Lower leg skin (tissue), 4 donors: Measurements from ENCODE around the gene C9orf85. TPM values are rescaled to one million over a fixed set of nuclear protein-coding genes. Genes with fewer than 3 reads are reported as not detected.
"Not testable (repeated sequence)": the region's sequence is repeated elsewhere in the genome, so short reads cannot be mapped to it uniquely, and the experiment has no call there.

Experiments used
- DNase-seq, 2 donors: peaks; one replicate each; pipeline ENCODE4 v3.0.0-alpha.2; 2019; ENCODE audit warnings: low spot score in 2 of 2
- H3K4me3 ChIP-seq: fragments of 200-600 bp; sonication (generic); 2 replicates; pipeline ENCODE4 v1.5.1; 2017; ENCODE audit warnings: mild to moderate bottlenecking, low read depth; ENCODE audit not compliant: poor library complexity, severe bottlenecking
- CTCF ChIP-seq, 3 donors: fragments of 450-650 bp; IDR thresholded peaks; one replicate each; pipeline ENCODE4 v1.5.1; 2016; ENCODE audit warnings: antibody characterized with exemption in 3 of 3, mild to moderate bottlenecking in 3 of 3, moderate library complexity in 2 of 3
- POLR2A ChIP-seq, 2 donors: fragments of 450-650 bp; IDR thresholded peaks; one replicate each; pipeline ENCODE4 v1.6.1; 2016 to 2017; ENCODE audit warnings: antibody characterized with exemption in 2 of 2, mild to moderate bottlenecking in 1 of 2, moderate library complexity in 1 of 2
- WGBS, 2 donors: methylation state at CpG; one replicate each; pipeline ENCODE4 v1.1.5; 2018; 5-methylcytosine and 5-hydroxymethylcytosine counted together
- intact Hi-C: fragments of 100-400 bp; cut with DNase I; formaldehyde crosslinking; loops from one replicate; pipeline ENCODE4 v1.15.0; 2023; ENCODE audit warnings: low total_unique reads
- total RNA-seq, 4 donors: library from RNA; depleted of rRNA; stranded (reverse); fragments of >200 nt; gene quantifications; one replicate each; pipeline ENCODE4 v1.1.0, GENCODE V29; 2016

The C9orf85 gene
- total RNA-seq, 4 donors from 2014 or later, result 7.9 to 17.3 (median 11.5) TPM

- intact Hi-C loops, result no loop called here
- WGBS, 2 donors, result 47 to 61% methylated on average over 1 of the region's 1 CpG
- no peak for DNase-seq
These were observed 44.0 kb downstream of the C9orf85 start for GRCh38 chr9:71955300-71955915.

GRCh38 chr9:71962328-71962727 is 50.9 kb downstream of the C9orf85 start:
- intact Hi-C loops, result no loop called here
- no peak for TF ChIP-seq CTCF (IDR thresholded peaks at IDR 0.05)
- no peak for TF ChIP-seq POLR2A (IDR thresholded peaks at IDR 0.05)
- DNase-seq, result no peak
- no peak overlapping the region for H3K4me3 ChIP-seq
- WGBS, 2 donors, result 79% methylated on average over 4 of the region's 4 CpGs

More at GRCh38 chr9:71955300-71955915, 44.0 kb downstream of the C9orf85 start:
- H3K4me3 ChIP-seq, result no peak overlapping the region
- TF ChIP-seq CTCF (IDR thresholded peaks at IDR 0.05), result no peak
- TF ChIP-seq POLR2A (IDR thresholded peaks at IDR 0.05), result no peak

- DNase-seq, H3K4me3 ChIP-seq, intact Hi-C loops: not testable (repeated sequence)
- WGBS, 2 donors, result 90% methylated on average over 27 to 29 of the region's 29 CpGs
These were observed 52.1 kb downstream of the C9orf85 start for GRCh38 chr9:71963471-71963996.

DNA sequence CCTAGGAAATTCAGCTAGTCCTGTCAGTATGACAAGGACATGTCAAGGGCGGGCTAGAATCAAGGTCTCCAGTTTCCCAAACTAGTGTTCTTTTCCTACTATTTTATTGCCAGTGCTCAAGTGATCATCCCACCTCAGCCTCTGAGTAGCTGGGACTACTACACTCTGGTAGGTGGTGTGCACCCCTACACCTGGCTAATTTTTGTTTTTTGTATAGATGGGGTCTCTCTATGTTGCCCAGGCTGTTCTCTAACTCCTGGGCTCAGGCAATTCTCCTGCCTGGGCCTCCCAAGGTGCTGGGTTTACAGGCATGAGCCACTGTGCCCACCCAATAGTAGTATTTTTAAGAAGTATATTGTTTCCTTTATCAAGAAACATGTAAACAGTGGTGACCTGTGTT is 54.0 kb downstream of the C9orf85 start:
- TF ChIP-seq POLR2A (IDR thresholded peaks at IDR 0.05), result no peak
- TF ChIP-seq CTCF (IDR thresholded peaks at IDR 0.05), result no peak
- H3K4me3 ChIP-seq, result no peak overlapping the region
- WGBS, 2 donors, result 100% methylated on average over 1 of the region's 1 CpG
- DNase-seq, result no peak
- intact Hi-C loops, result no loop called here

DNA sequence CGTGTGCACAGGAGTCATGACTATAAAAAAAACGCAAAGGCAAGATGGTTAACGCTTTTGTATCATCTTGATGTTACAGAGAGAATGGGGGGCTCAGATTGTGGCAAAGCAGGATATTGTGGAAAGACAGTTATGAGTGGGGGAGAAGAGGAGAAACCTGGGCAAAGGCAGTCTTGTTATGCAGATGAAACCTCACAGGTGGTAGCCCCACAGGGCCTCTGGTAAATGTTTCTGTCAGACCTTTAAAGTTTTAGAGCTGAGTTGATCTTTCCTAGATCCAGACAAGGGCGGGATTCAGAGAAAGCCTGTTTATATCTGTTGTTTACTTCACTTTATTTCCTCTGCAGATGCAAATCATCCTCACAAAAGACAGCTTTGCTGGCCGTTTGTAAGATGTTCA is 55.2 kb downstream of the C9orf85 start:
- no peak overlapping the region for H3K4me3 ChIP-seq
- no peak for DNase-seq
- 77 to 81% methylated on average over 5 of the region's 5 CpGs for WGBS, 2 donors
- no peak for TF ChIP-seq CTCF (IDR thresholded peaks at IDR 0.05)
- TF ChIP-seq POLR2A (IDR thresholded peaks at IDR 0.05), result no peak
- intact Hi-C loops, result no loop called here

DNA sequence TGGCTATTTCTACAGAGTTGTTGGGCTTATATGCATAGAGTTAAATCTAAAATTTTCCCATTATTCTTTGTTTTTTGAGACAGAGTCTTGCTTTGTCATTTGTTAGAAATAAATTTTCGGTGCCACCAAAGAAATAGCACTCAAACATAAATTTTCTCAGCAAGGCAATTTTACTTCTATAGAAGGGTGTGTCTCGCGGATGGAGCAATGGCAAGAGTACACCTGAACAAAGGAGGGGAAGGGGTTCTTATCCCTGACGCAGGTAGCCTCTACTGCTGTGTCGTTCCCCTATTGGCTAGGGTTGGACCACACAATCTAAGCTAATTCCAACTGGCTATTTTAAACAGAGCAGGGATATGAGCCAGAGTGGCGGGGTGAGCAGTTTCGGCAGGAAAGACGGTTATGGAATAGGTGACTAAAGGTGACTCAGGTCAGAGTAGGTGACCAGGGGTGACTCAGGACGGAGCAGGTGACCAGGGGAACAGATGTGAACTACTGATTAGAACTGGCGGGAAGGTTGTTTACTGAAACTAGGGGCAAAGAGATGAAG is 57.2 kb downstream of the C9orf85 start:
- TF ChIP-seq POLR2A (IDR thresholded peaks at IDR 0.05) (no peak), CTCF (IDR thresholded peaks at IDR 0.05) (no peak)
- no peak overlapping the region for H3K4me3 ChIP-seq
- no peak for DNase-seq
- WGBS, 2 donors, result 88% methylated on average over 10 of the region's 10 CpGs
- intact Hi-C loops, result no loop called here
